ENCODE data around the gene REEP5.
A peak's percentile ranks its signal among the peaks of the same experiment; 100 is the strongest.

Gene REEP5

DNA sequence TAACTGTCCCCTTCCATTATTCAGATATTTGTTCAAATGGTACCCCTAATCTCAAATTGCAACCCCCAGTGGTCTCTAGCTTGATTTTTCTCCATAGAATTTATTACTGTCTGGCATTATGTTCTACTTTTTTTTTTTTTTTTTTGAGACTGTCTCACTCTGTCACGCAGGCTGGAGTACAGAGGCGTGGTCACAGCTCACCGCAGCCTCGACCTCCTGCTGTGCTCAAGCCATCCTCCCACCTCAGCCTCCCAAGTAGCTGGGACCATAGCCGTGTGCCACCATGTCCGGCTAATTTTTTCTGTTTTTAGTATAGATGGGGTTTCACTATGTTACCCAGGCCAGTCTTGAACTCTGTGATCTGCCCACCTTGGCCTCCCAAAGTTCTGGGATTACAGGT lies 2.0 kb upstream of the REEP5 start:
- no peaks in the 10 kb centered on the region for H3K27me3 ChIP-seq (replicated peaks)
- no peak overlapping the region for H3K4me3 ChIP-seq (ENCODE audit: low read depth, low read length)
- in situ Hi-C loops (cut with HindIII; ENCODE audit: low pct_ligation_motif_present, low sequenced_read_pairs), result no loop called here
- H3K27ac ChIP-seq, result no peak overlapping the region
- DNase-seq, result no peak
- peaks cover 6% of the 10 kb centered on the region for H3K36me3 ChIP-seq (replicated peaks)
- no peak for TF ChIP-seq CTCF (IDR thresholded peaks at IDR 0.05; ENCODE audit: low read depth, low read length, missing control alignments)

DNA sequence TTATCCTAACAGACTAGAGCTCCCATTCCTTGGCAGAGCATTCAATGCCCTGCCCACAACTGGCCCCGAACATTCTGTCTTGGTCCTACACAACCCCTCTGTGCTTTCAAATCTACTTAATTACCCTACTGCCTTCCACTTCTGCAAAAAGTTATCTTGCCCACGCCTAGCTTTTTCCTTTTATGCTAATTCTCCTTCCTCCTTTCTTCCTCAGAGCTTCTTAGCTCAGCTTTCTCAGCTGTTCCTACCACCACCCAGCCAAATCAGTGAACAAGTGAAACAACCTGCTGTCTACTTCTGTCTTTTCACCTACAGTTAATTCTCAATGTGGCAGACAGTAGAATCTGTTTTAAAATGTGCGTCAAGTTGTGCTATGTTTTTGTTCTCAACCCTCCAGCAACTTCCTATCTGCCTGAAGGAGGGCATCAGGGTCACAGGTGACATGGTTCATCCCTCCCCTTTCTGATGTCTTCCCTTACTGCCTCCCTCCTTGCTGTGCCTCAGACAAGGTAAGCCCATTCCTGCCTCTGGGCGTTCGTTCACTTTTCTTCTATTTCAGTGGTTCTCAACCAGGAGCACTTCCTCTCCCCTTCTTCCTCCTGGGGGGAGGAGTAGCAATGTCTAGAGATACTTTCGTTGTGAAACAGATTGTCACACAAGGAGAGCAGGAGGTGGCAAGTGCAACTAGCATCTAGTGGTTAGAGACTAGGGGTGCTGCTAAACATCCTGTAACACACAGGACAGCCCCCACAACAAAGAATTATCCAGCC lies 1.3 kb upstream of the REEP5 start:
- Histone ChIP-seq H3K36me3 (replicated peaks) (peaks cover 8% of the 10 kb centered on the region), H3K27me3 (replicated peaks) (no peaks in the 10 kb centered on the region), H3K27ac (no peak overlapping the region), H3K4me3 (ENCODE audit: low read depth, low read length) (no peak overlapping the region)
- in situ Hi-C loops (cut with HindIII; ENCODE audit: low pct_ligation_motif_present, low sequenced_read_pairs), result no loop called here
- DNase-seq, result no peak
- TF ChIP-seq CTCF (IDR thresholded peaks at IDR 0.05; ENCODE audit: low read depth, low read length, missing control alignments), result no peak

DNA sequence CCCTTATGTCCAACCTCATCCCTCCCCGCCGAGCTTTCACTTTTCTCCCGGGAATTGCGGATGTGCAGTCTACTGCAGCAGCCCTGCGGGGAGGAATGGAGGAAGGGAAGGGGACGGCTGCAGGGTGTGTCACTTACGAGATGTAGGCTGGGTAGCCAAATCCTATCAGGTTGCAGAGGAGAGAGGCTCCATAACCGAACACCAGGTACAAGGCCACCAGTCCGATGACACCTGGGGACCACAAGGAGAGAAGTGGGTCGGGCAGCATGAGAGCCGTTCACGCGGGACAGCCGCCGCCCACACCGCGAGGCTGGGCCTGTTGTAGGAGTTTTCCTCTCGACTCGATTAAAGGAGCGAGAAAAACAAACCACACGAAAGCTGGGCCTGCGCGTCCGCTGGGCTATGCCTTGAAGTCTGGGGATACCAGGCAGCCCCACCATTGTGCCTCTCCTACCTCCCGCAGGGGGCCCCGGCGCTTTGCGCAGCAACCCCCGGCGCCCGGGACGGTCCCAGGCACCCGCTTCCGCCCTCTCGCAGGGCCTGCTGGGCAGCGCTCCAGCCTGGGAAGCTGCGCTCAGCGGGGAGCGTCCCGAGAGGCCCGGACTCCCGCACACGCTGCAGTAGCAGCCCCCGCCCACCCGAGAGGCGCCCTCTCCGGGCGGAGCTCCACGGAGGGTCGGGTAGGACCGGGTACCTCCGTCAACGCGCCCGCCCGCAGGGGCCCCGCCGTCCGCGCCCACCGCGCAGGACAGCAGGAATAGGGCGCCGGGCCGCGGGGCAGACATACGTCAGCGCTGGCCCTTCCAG lies 798 bp downstream of the REEP5 start:
- TF ChIP-seq CTCF (IDR thresholded peaks at IDR 0.05; ENCODE audit: low read depth, low read length, missing control alignments), result no peak
- no peaks in the 10 kb centered on the region for H3K27me3 ChIP-seq (replicated peaks)
- in situ Hi-C loops (cut with HindIII; ENCODE audit: low pct_ligation_motif_present, low sequenced_read_pairs), result no loop called here
- peak overlapping the region; percentile 78 for H3K27ac ChIP-seq
- H3K4me3 ChIP-seq (ENCODE audit: low read depth, low read length), result peak overlapping the region; percentile 98
- DNase-seq, result peak; percentile 58
- peaks cover 20% of the 10 kb centered on the region for H3K36me3 ChIP-seq (replicated peaks)

GRCh38 chr5:112919972-112920371 lies 2.1 kb downstream of the REEP5 start:
- no peak for TF ChIP-seq CTCF (IDR thresholded peaks at IDR 0.05; ENCODE audit: low read depth, low read length, missing control alignments)
- DNase-seq, result no peak
- H3K27me3 ChIP-seq (replicated peaks), result no peaks in the 10 kb centered on the region
- in situ Hi-C loops (cut with HindIII; ENCODE audit: low pct_ligation_motif_present, low sequenced_read_pairs), result no loop called here
- H3K4me3 ChIP-seq (ENCODE audit: low read depth, low read length), result no peak overlapping the region
- peaks cover 24% of the 10 kb centered on the region for H3K36me3 ChIP-seq (replicated peaks)
- no peak overlapping the region for H3K27ac ChIP-seq

- no peak for DNase-seq
- Histone ChIP-seq H3K36me3 (replicated peaks) (peaks cover 24% of the 10 kb centered on the region), H3K27me3 (replicated peaks) (no peaks in the 10 kb centered on the region), H3K27ac (no peak overlapping the region), H3K4me3 (ENCODE audit: low read depth, low read length) (no peak overlapping the region)
- in situ Hi-C loops (cut with HindIII; ENCODE audit: low pct_ligation_motif_present, low sequenced_read_pairs), result no loop called here
- no peak for TF ChIP-seq CTCF (IDR thresholded peaks at IDR 0.05; ENCODE audit: low read depth, low read length, missing control alignments)
Observed at GRCh38 chr5:112918679-112919078, 3.3 kb downstream of the REEP5 start.

All from brain microvascular endothelial cell (primary cell).